Endothelial cell of umbilical vein (primary cell): Measurements from ENCODE around the gene KCNAB2. TPM values are rescaled to one million over a fixed set of nuclear protein-coding genes. Genes with fewer than 3 reads are reported as not detected.

ENCODE experiments used
- BruUV-seq: library from RNA; stranded (reverse); fragments of 400-500 nt; replicated peaks from 2 replicates; lab custom pipeline; 2021; lab: Mats Ljungman, UMichigan
- CTCF ChIA-PET: fragments of 300-600, 350-600 bp; sonication (Branson Sonifier 250); formaldehyde crosslinking; loops from one replicate; lab custom pipeline; 2021; ENCODE audit warnings: antibody characterized with exemption, inconsistent platforms; lab: Charles Lee
- POLR2A ChIA-PET: fragments of 300-600, 350-600 bp; sonication (Branson Sonifier 250); formaldehyde crosslinking; loops from one replicate; lab custom pipeline; 2021; ENCODE audit warnings: antibody characterized with exemption, inconsistent platforms; lab: Charles Lee
- DNase-seq: peaks from one replicate; pipeline ENCODE4 v3.0.0-alpha.2; 2011; ENCODE audit warnings: low read depth, low spot score
- FAIRE-seq: peaks from 2 replicates; lab custom pipeline; 2011; peaks lifted over from hg19 to GRCh38; lab: Jason Lieb, UNC
- H2AFZ ChIP-seq: 2 replicates; pipeline ENCODE4 v1.6.0; 2012; ENCODE audit warnings: low read depth, low read length, control low read depth, inconsistent platforms
- H3K27ac ChIP-seq: 2 replicates; pipeline ENCODE4 v1.5.1; 2011; ENCODE audit warnings: low read depth, mild to moderate bottlenecking, control low read depth, low read length, moderate library complexity; ENCODE audit not compliant: insufficient read depth
- H3K27me3 ChIP-seq, 2 experiments: 2 replicates each; pipeline versions ENCODE4 v1.6.0 to v1.6.1; 2011; ENCODE audit warnings: low read length in 2 of 2, mixed read lengths in 1 of 2; ENCODE audit not compliant: control insufficient read depth in 2 of 2, insufficient read depth in 2 of 2
- H3K36me3 ChIP-seq, 2 experiments: 2 replicates in 1 of 2; 3 replicates in 1 of 2; pipeline ENCODE4 v1.5.1; 2011; ENCODE audit warnings: low read length in 2 of 2, mild to moderate bottlenecking in 1 of 2, moderate library complexity in 1 of 2; ENCODE audit not compliant: control insufficient read depth in 2 of 2, insufficient read depth in 2 of 2; ENCODE audit errors: extremely low read depth in 1 of 2
- H3K4me1 ChIP-seq: 3 replicates; pipeline ENCODE4 v1.5.1; 2011; ENCODE audit warnings: mild to moderate bottlenecking, low read length; ENCODE audit not compliant: control insufficient read depth, insufficient read depth; ENCODE audit errors: extremely low read depth
- H3K4me2 ChIP-seq: 2 replicates; pipeline ENCODE4 v1.6.1; 2011; ENCODE audit warnings: low read length, control low read depth, mixed read lengths; ENCODE audit not compliant: insufficient read depth
- H3K4me3 ChIP-seq, 3 experiments: fragments of 200-600 bp in 1 of 3; sonication (generic), shearing (Covaris generic) in 1 of 3; replicated peaks in 1 of 3; 2 replicates each; pipeline ENCODE4 v1.5.1; 2011 to 2016; ENCODE audit warnings: control low read depth in 3 of 3, low read length in 3 of 3, mild to moderate bottlenecking in 2 of 3, inconsistent platforms in 1 of 3, low read depth in 1 of 3, moderate library complexity in 1 of 3; ENCODE audit not compliant: insufficient read depth in 1 of 3
- H3K79me2 ChIP-seq: 2 replicates; pipeline ENCODE4 v1.6.0; 2012; ENCODE audit warnings: low read length, inconsistent platforms; ENCODE audit not compliant: control insufficient read depth, insufficient read depth
- H3K9ac ChIP-seq: replicated peaks from 2 replicates; pipeline ENCODE3; 2011; ENCODE audit warnings: low read length, control low read depth; ENCODE audit not compliant: insufficient read depth; ENCODE audit errors: extremely low read depth
- H3K9me1 ChIP-seq: replicated peaks from 3 replicates; pipeline ENCODE4 v1.6.0; 2011; ENCODE audit warnings: mild to moderate bottlenecking, low read length; ENCODE audit not compliant: control insufficient read depth, insufficient read depth; ENCODE audit errors: extremely low read depth
- H3K9me3 ChIP-seq: replicated peaks from 2 replicates; pipeline ENCODE4 v1.5.1; 2012; ENCODE audit warnings: low read length, inconsistent platforms; ENCODE audit not compliant: control insufficient read depth, insufficient read depth
- H4K20me1 ChIP-seq: replicated peaks from 2 replicates; pipeline ENCODE3; 2011; ENCODE audit warnings: mild to moderate bottlenecking, low read length; ENCODE audit not compliant: control insufficient read depth, insufficient read depth; ENCODE audit errors: extremely low read depth
- CTCF ChIP-seq, 2 donors: IDR thresholded peaks; 1 replicate in 1 of 2; 2 replicates in 1 of 2; pipeline ENCODE4 v1.5.1; 2011; ENCODE audit warnings: low read length in 2 of 2, mild to moderate bottlenecking in 2 of 2, moderate library complexity in 2 of 2, control low read depth in 1 of 2, inconsistent platforms in 1 of 2, low read depth in 1 of 2; ENCODE audit not compliant: insufficient read depth in 1 of 2; ENCODE audit errors: extremely low read depth in 1 of 2
- EZH2 ChIP-seq: IDR thresholded peaks from 2 replicates; pipeline ENCODE4 v1.6.1; 2012; ENCODE audit warnings: borderline replicate concordance, low read depth, mild to moderate bottlenecking, moderate library complexity, low read length, inconsistent platforms; ENCODE audit not compliant: severe bottlenecking
- FOS ChIP-seq: IDR thresholded peaks from 2 replicates; pipeline ENCODE4 v1.6.1; 2011; ENCODE audit warnings: mild to moderate bottlenecking, low read length, moderate library complexity, borderline replicate concordance; ENCODE audit not compliant: insufficient read depth
- GATA2 ChIP-seq: IDR thresholded peaks from 2 replicates; pipeline ENCODE4 v1.7.0; 2011; ENCODE audit warnings: low read depth, mild to moderate bottlenecking, moderate library complexity, mixed read lengths, low read length; ENCODE audit not compliant: insufficient read length, insufficient read depth
- JUN ChIP-seq: IDR thresholded peaks from 2 replicates; pipeline ENCODE4 v1.6.1; 2011; ENCODE audit warnings: borderline replicate concordance, low read depth; ENCODE audit not compliant: insufficient read length, insufficient read depth
- MAX ChIP-seq: IDR thresholded peaks from 2 replicates; pipeline ENCODE4 v1.6.1; 2011; ENCODE audit not compliant: insufficient read depth, insufficient read length
- MYC ChIP-seq: IDR thresholded peaks from one replicate; pipeline ENCODE4 v1.6.1; 2011; ENCODE audit warnings: mild to moderate bottlenecking, low read depth, low read length
- POLR2A ChIP-seq: IDR thresholded peaks from 2 replicates; pipeline ENCODE4 v1.6.1; 2012; ENCODE audit warnings: low read depth, mild to moderate bottlenecking, control low read depth, low read length
- POLR2AphosphoS5 ChIP-seq: IDR thresholded peaks from 2 replicates; pipeline ENCODE4 v1.6.1; 2012; ENCODE audit warnings: low read depth, mild to moderate bottlenecking, control low read depth, low read length, moderate library complexity; ENCODE audit not compliant: insufficient read depth
- dilution Hi-C: fragments of 300-500 bp; cut with MboI; formaldehyde crosslinking; loops from one replicate; pipeline ENCODE4 v1.15.0; 2019; ENCODE audit warnings: low sequenced_read_pairs; ENCODE audit not compliant: extremely low pct_ligation_motif_present
- intact Hi-C: fragments of 100-400 bp; cut with micrococcal nuclease; formaldehyde crosslinking; loops from one replicate; pipeline ENCODE4 v1.10.0; 2022
- polyA plus RNA-seq, 4 experiments: library from polyadenylated mRNA; depleted of rRNA in 3 of 4; stranded (reverse) in 3 of 4; unstranded in 1 of 4; fragments of >200 nt; gene quantifications; 2 replicates each; pipeline versions ENCODE4 v1.2.1 to v1.2.3, GENCODE V29; 2011 to 2012; ENCODE audit warnings: missing spikeins in 1 of 4
- total RNA-seq: library from RNA; stranded (reverse); gene quantifications from 2 replicates; pipeline ENCODE4 v1.2.3, GENCODE V29; 2021

KCNAB2 gene
- total and polyA plus RNA-seq, 2 donors (not counting 3 experiments of a cell fraction or from before 2014, with no cell fraction given), result 2.4 to 3.8 TPM

GRCh38 chr1:6105218-6105679 lies 59.6 kb downstream of the KCNAB2 start:
- no peaks in the 10 kb centered on the region for H4K20me1 ChIP-seq
- H3K9ac ChIP-seq, result no peak overlapping the region
- DNase-seq (no peak), FAIRE-seq (no peak)
- dilution Hi-C loops (no loop called here), intact Hi-C loops (no loop called here)
- H3K27ac ChIP-seq, result no peak overlapping the region
- H3K79me2 ChIP-seq, result no peaks in the 10 kb centered on the region
- no peaks in the 10 kb centered on the region for H3K27me3 ChIP-seq
- CTCF ChIA-PET, result interaction anchor here (1.9 to 2.2 kb wide), 2 partner anchors 52 to 140 kb away, joined by 5 to 7 read pairs; no protein-coding TSS in a partner anchor
- POLR2A ChIA-PET, result no interaction called here
- no peak for TF ChIP-seq MAX
- no peaks in the 10 kb centered on the region for H3K36me3 ChIP-seq
- H3K4me3 ChIP-seq, result no peak overlapping the region
- no peaks in the 10 kb centered on the region for H3K4me1 ChIP-seq
- H3K9me3 ChIP-seq, result no peaks in the 10 kb centered on the region
- no peak overlapping the region for H2AFZ ChIP-seq
- H3K9me1 ChIP-seq, result no peaks in the 10 kb centered on the region
- no TSS peak for BruUV-seq
- no peak overlapping the region for H3K4me2 ChIP-seq

DNA sequence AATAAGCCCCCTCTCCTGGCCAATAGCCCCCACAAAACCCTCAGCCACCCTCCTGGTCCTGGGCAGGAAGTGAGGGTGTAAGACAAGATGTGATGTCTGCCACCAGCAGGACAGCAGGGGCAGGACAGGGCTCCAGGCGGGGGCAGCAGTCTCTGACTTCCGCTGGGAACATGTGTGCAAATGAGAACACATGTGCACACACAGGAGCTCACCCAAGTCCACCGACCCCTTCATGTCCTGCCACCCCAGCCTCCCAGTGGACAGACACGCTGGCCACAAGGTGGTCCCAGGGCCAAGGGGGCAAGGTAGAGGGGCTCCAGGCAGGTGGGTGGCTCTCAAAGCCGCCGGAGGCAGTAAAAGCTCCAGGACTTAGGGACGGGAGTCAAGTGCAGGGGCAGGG lies 60.1 kb downstream of the KCNAB2 start:
- POLR2A ChIA-PET, result no interaction called here
- Histone ChIP-seq H4K20me1 (no peaks in the 10 kb centered on the region), H3K79me2 (no peaks in the 10 kb centered on the region), H3K4me3 (no peak overlapping the region), H3K27ac (no peak overlapping the region), H3K36me3 (no peaks in the 10 kb centered on the region), H3K9me3 (no peaks in the 10 kb centered on the region), H3K4me1 (no peaks in the 10 kb centered on the region), H3K9me1 (no peaks in the 10 kb centered on the region), H3K9ac (no peak overlapping the region), H3K27me3 (no peaks in the 10 kb centered on the region), H3K4me2 (no peak overlapping the region), H2AFZ (no peak overlapping the region)
- intact Hi-C loops (no loop called here), dilution Hi-C loops (no loop called here)
- no peak for FAIRE-seq
- CTCF ChIA-PET, result interaction anchor here (1.9 to 2.2 kb wide), 2 partner anchors 53 to 139 kb away, joined by 5 to 7 read pairs; no protein-coding TSS in a partner anchor
- no TSS peak for BruUV-seq
- TF ChIP-seq JUN, result no peak
- TF ChIP-seq FOS, result no peak
- TF ChIP-seq CTCF (IDR thresholded peaks at IDR 0.05; ENCODE audit: extremely low read depth in 1 of 2, insufficient read depth in 1 of 2, low read depth in 1 of 2, low read length in 2 of 2), result no peak
- no peak for TF ChIP-seq EZH2
- no peak for TF ChIP-seq MYC
- no peak for TF ChIP-seq POLR2AphosphoS5
- TF ChIP-seq GATA2, result no peak
- no peak for TF ChIP-seq MAX
- TF ChIP-seq POLR2A, result no peak
- DNase-seq, result no peak
